ENCODE results near the gene ZCCHC9.

The ZCCHC9 gene

GRCh38 chr5:81355291-81356251, 54.2 kb downstream of the ZCCHC9 start:
- no peak overlapping the region for H3K4me3 ChIP-seq (replicated peaks; ENCODE audit: low read depth, low read length)
- DNase-seq (ENCODE audit: low read depth), result no peak
- TF ChIP-seq, protein P1, sequence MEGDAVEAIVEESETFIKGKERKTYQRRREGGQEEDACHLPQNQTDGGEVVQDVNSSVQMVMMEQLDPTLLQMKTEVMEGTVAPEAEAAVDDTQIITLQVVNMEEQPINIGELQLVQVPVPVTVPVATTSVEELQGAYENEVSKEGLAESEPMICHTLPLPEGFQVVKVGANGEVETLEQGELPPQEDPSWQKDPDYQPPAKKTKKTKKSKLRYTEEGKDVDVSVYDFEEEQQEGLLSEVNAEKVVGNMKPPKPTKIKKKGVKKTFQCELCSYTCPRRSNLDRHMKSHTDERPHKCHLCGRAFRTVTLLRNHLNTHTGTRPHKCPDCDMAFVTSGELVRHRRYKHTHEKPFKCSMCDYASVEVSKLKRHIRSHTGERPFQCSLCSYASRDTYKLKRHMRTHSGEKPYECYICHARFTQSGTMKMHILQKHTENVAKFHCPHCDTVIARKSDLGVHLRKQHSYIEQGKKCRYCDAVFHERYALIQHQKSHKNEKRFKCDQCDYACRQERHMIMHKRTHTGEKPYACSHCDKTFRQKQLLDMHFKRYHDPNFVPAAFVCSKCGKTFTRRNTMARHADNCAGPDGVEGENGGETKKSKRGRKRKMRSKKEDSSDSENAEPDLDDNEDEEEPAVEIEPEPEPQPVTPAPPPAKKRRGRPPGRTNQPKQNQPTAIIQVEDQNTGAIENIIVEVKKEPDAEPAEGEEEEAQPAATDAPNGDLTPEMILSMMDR (IDR thresholded peaks at IDR 0.05; ENCODE audit: low read length, missing control alignments), result no peak

GRCh38 chr5:81359108-81359507, 57.7 kb downstream of the ZCCHC9 start:
- no peak for DNase-seq (ENCODE audit: low read depth)
- TF ChIP-seq, protein P1 (IDR thresholded peaks at IDR 0.05; ENCODE audit: low read length, missing control alignments), result no peak
- no peak overlapping the region for H3K4me3 ChIP-seq (replicated peaks; ENCODE audit: low read depth, low read length)

DNA sequence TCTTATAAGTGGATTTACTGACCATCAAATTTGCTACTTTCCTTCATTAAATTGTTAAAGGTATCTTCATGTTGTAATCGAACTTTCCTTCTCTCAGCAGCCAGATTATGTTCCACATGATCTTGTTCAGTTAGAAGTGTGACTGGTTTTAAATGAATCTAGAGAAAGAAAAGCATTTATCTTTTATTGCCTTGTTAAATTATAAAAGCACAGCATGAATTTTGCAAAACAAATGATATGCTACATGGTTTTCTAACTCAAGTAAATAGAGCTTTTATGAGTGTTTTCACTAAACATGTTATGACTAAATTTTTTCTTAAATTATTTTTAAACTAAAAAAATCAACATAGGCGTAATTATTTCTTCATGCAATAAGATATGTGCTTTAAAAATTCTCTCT, 58.5 kb downstream of the ZCCHC9 start:
- no peak overlapping the region for H3K4me3 ChIP-seq (replicated peaks; ENCODE audit: low read depth, low read length)
- no peak for DNase-seq (ENCODE audit: low read depth)
- TF ChIP-seq, protein P1 (IDR thresholded peaks at IDR 0.05; ENCODE audit: low read length, missing control alignments), result no peak

DNA sequence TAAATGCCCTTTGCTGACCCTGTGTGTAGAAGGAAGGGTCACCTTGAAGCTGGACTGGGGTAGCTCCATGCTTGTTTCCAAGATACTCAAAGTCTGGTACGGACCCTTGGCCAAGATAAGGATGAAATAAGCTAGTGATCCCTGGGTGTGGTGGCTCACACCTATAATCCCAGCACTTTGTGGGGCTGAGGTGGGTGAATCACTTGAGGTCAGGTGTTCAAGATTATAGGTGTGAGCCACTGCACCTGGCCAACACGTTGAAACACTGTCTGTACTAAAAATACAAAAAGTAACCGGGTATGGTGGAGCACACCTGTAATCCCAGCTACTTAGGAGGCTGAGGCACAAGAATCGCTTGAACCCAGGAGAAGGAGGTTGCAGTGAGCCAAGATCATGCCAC, 59.3 kb downstream of the ZCCHC9 start:
- DNase-seq (ENCODE audit: low read depth), result no peak
- TF ChIP-seq, protein P1 (IDR thresholded peaks at IDR 0.05; ENCODE audit: low read length, missing control alignments), result no peak
- H3K4me3 ChIP-seq (replicated peaks; ENCODE audit: low read depth, low read length), result no peak overlapping the region

DNA sequence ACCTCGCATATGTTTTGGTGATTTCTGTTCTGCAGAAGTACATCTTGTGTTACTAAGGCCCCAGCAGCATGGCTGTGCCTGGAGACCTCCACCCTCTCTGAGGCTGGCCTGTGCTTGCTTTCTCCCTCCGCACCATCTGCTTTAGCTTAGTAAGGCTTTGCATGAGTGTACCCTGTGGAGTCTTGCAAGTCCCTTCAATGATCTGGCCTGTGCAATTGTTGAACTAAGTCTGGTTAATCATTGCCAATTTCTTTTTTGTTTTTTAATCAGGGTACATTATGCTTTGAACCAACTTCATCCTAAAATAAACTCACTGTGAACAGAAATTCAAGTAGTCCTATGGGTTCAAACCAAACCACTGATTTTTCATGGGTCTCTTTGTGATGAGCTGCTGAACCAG, 60.2 kb downstream of the ZCCHC9 start:
- no peak overlapping the region for H3K4me3 ChIP-seq (replicated peaks; ENCODE audit: low read depth, low read length)

More for the DNA sequence above, 60.2 kb downstream of the ZCCHC9 start:
- no peak for DNase-seq (ENCODE audit: low read depth)
- TF ChIP-seq, protein P1 (IDR thresholded peaks at IDR 0.05; ENCODE audit: low read length, missing control alignments), result no peak

Measured in fibroblast of pulmonary artery (primary cell).